ENCODE measurements around the gene TRIM29.
A peak's percentile ranks its signal among the peaks of the same experiment; 100 is the strongest.

Gene TRIM29

GRCh38 chr11:120130991-120131760 is 6.7 kb downstream of the TRIM29 start:
- H3K9me3 ChIP-seq (ENCODE audit: control insufficient read depth in 2 of 2, low read length in 2 of 2): no peaks in the 10 kb centered on the region
- H3K36me3 ChIP-seq (ENCODE audit: control insufficient read depth in 2 of 2, insufficient read depth in 2 of 2, low read length in 2 of 2): no peaks in the 10 kb centered on the region
- H3K4me3 ChIP-seq (ENCODE audit: low read length in 2 of 2): no peak overlapping the region
- H3K9ac ChIP-seq (ENCODE audit: low read depth in 1 of 2, low read length in 2 of 2): no peak overlapping the region
- H3K27ac ChIP-seq (ENCODE audit: low read depth in 2 of 2, low read length in 2 of 2): no peak overlapping the region
- peaks cover 13 to 27% of the 10 kb centered on the region in 2 donors for H3K4me1 ChIP-seq (ENCODE audit: control insufficient read depth in 2 of 2, insufficient read depth in 2 of 2, low read length in 2 of 2)
- H3K27me3 ChIP-seq (ENCODE audit: control insufficient read depth in 2 of 2, insufficient read depth in 2 of 2, low read length in 2 of 2): no peaks in the 10 kb centered on the region

GRCh38 chr11:120130176-120130980 is 7.5 kb downstream of the TRIM29 start:
- Histone ChIP-seq H3K9me3 (ENCODE audit: control insufficient read depth in 2 of 2, low read length in 2 of 2) (no peaks in the 10 kb centered on the region), H3K27ac (ENCODE audit: low read depth in 2 of 2, low read length in 2 of 2) (no peak overlapping the region)

GRCh38 chr11:120129570-120129969 is 8.3 kb downstream of the TRIM29 start:
- H3K27me3 ChIP-seq (ENCODE audit: control insufficient read depth in 2 of 2, insufficient read depth in 2 of 2, low read length in 2 of 2): no peaks in the 10 kb centered on the region
- peak overlapping the region in 1 of 2 donors; percentile 84 for H3K27ac ChIP-seq (ENCODE audit: low read depth in 2 of 2, low read length in 2 of 2)
- no peak overlapping the region for H3K4me3 ChIP-seq (ENCODE audit: low read length in 2 of 2)

More at GRCh38 chr11:120130176-120130980, 7.5 kb downstream of the TRIM29 start:
- no peaks in the 10 kb centered on the region for H3K36me3 ChIP-seq (ENCODE audit: control insufficient read depth in 2 of 2, insufficient read depth in 2 of 2, low read length in 2 of 2)
- no peaks in the 10 kb centered on the region for H3K27me3 ChIP-seq (ENCODE audit: control insufficient read depth in 2 of 2, insufficient read depth in 2 of 2, low read length in 2 of 2)
- H3K4me3 ChIP-seq (ENCODE audit: low read length in 2 of 2): no peak overlapping the region
- no peak overlapping the region for H3K9ac ChIP-seq (ENCODE audit: low read depth in 1 of 2, low read length in 2 of 2)
- H3K4me1 ChIP-seq (ENCODE audit: control insufficient read depth in 2 of 2, insufficient read depth in 2 of 2, low read length in 2 of 2): peaks cover 13 to 27% of the 10 kb centered on the region in 2 donors

DNA sequence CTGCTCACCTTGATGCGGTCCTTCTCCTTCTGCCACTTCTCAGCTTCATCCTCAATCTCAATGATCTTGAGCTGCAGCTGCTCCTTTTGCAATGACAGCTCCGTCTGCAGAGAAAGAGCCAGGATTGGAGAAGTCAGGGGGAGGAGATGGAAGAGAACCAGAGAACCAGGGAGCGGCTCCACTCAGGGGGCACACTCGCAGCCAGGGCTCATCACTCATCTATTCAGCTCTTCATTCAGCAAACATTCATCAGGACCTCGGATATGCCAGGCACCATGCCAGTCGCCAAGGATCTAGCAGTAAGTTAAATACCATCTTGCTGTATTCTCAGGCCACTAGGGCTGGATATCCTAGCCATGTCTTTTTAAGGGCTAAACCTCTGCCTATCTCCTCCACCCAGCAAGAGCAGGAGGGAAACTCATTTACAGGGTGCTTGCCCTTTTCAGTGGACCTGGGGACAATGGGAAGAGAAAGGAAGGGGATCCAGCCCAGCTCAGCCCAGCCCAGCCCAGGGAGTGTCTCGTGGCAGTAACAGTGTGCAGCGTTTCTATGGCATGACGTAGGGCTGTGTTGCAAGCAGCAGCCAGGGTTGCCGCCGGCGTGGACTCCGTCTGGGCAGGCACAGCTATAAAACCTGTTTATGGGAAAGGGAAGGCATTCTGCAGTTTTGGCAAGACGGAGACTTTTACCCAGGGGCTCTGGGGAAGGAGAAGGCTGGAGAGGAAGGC is 9.4 kb downstream of the TRIM29 start:
- H3K27me3 ChIP-seq (ENCODE audit: control insufficient read depth in 2 of 2, insufficient read depth in 2 of 2, low read length in 2 of 2): no peaks in the 10 kb centered on the region
- peak overlapping the region; percentile 56 to 84 for H3K27ac ChIP-seq (ENCODE audit: low read depth in 2 of 2, low read length in 2 of 2)
- peaks cover 13 to 29% of the 10 kb centered on the region in 2 donors for H3K4me1 ChIP-seq (ENCODE audit: control insufficient read depth in 2 of 2, insufficient read depth in 2 of 2, low read length in 2 of 2)
- H3K9me3 ChIP-seq (ENCODE audit: control insufficient read depth in 2 of 2, low read length in 2 of 2): no peaks in the 10 kb centered on the region
- no peaks in the 10 kb centered on the region for H3K36me3 ChIP-seq (ENCODE audit: control insufficient read depth in 2 of 2, insufficient read depth in 2 of 2, low read length in 2 of 2)
- H3K4me3 ChIP-seq (ENCODE audit: low read length in 2 of 2): peak overlapping the region in 1 of 2 donors; percentile 13
- peak overlapping the region in 1 of 2 donors; percentile 57 for H3K9ac ChIP-seq (ENCODE audit: low read depth in 1 of 2, low read length in 2 of 2)

More at GRCh38 chr11:120129570-120129969, 8.3 kb downstream of the TRIM29 start:
- peaks cover 13 to 27% of the 10 kb centered on the region in 2 donors for H3K4me1 ChIP-seq (ENCODE audit: control insufficient read depth in 2 of 2, insufficient read depth in 2 of 2, low read length in 2 of 2)
- no peaks in the 10 kb centered on the region for H3K9me3 ChIP-seq (ENCODE audit: control insufficient read depth in 2 of 2, low read length in 2 of 2)
- H3K36me3 ChIP-seq (ENCODE audit: control insufficient read depth in 2 of 2, insufficient read depth in 2 of 2, low read length in 2 of 2): no peaks in the 10 kb centered on the region
- H3K9ac ChIP-seq (ENCODE audit: low read depth in 1 of 2, low read length in 2 of 2): no peak overlapping the region

- no peak overlapping the region for H3K4me3 ChIP-seq (ENCODE audit: low read length in 2 of 2)
- no peak overlapping the region for H3K9ac ChIP-seq (ENCODE audit: low read depth in 1 of 2, low read length in 2 of 2)
- H3K9me3 ChIP-seq (ENCODE audit: control insufficient read depth in 2 of 2, low read length in 2 of 2): no peaks in the 10 kb centered on the region
- no peaks in the 10 kb centered on the region for H3K36me3 ChIP-seq (ENCODE audit: control insufficient read depth in 2 of 2, insufficient read depth in 2 of 2, low read length in 2 of 2)
- H3K27ac ChIP-seq (ENCODE audit: low read depth in 2 of 2, low read length in 2 of 2): no peak overlapping the region
- H3K27me3 ChIP-seq (ENCODE audit: control insufficient read depth in 2 of 2, insufficient read depth in 2 of 2, low read length in 2 of 2): no peaks in the 10 kb centered on the region
- H3K4me1 ChIP-seq (ENCODE audit: control insufficient read depth in 2 of 2, insufficient read depth in 2 of 2, low read length in 2 of 2): peaks cover 17 to 37% of the 10 kb centered on the region in 2 donors
Measured at GRCh38 chr11:120127236-120127635, 10.7 kb downstream of the TRIM29 start.

- Histone ChIP-seq H3K27ac (ENCODE audit: low read depth in 2 of 2, low read length in 2 of 2) (no peak overlapping the region), H3K36me3 (ENCODE audit: control insufficient read depth in 2 of 2, insufficient read depth in 2 of 2, low read length in 2 of 2) (no peaks in the 10 kb centered on the region), H3K9me3 (ENCODE audit: control insufficient read depth in 2 of 2, low read length in 2 of 2) (no peaks in the 10 kb centered on the region), H3K4me1 (ENCODE audit: control insufficient read depth in 2 of 2, insufficient read depth in 2 of 2, low read length in 2 of 2) (peaks cover 18 to 37% of the 10 kb centered on the region in 2 donors), H3K4me3 (ENCODE audit: low read length in 2 of 2) (no peak overlapping the region), H3K9ac (ENCODE audit: low read depth in 1 of 2, low read length in 2 of 2) (no peak overlapping the region), H3K27me3 (ENCODE audit: control insufficient read depth in 2 of 2, insufficient read depth in 2 of 2, low read length in 2 of 2) (no peaks in the 10 kb centered on the region)
Measured at GRCh38 chr11:120126620-120127019, 11.3 kb downstream of the TRIM29 start.

- H3K36me3 ChIP-seq (ENCODE audit: control insufficient read depth in 2 of 2, insufficient read depth in 2 of 2, low read length in 2 of 2): no peaks in the 10 kb centered on the region
Measured at GRCh38 chr11:120125509-120125908, 12.4 kb downstream of the TRIM29 start.

GRCh38 chr11:120125024-120125423 is 12.9 kb downstream of the TRIM29 start:
- Histone ChIP-seq H3K4me1 (ENCODE audit: control insufficient read depth in 2 of 2, insufficient read depth in 2 of 2, low read length in 2 of 2) (peaks cover 18 to 37% of the 10 kb centered on the region in 2 donors), H3K9me3 (ENCODE audit: control insufficient read depth in 2 of 2, low read length in 2 of 2) (no peaks in the 10 kb centered on the region), H3K36me3 (ENCODE audit: control insufficient read depth in 2 of 2, insufficient read depth in 2 of 2, low read length in 2 of 2) (no peaks in the 10 kb centered on the region), H3K9ac (ENCODE audit: low read depth in 1 of 2, low read length in 2 of 2) (no peak overlapping the region), H3K27ac (ENCODE audit: low read depth in 2 of 2, low read length in 2 of 2) (no peak overlapping the region), H3K4me3 (ENCODE audit: low read length in 2 of 2) (no peak overlapping the region), H3K27me3 (ENCODE audit: control insufficient read depth in 2 of 2, insufficient read depth in 2 of 2, low read length in 2 of 2) (no peaks in the 10 kb centered on the region)

More at GRCh38 chr11:120125509-120125908, 12.4 kb downstream of the TRIM29 start:
- no peak overlapping the region for H3K4me3 ChIP-seq (ENCODE audit: low read length in 2 of 2)
- no peaks in the 10 kb centered on the region for H3K27me3 ChIP-seq (ENCODE audit: control insufficient read depth in 2 of 2, insufficient read depth in 2 of 2, low read length in 2 of 2)
- H3K9ac ChIP-seq (ENCODE audit: low read depth in 1 of 2, low read length in 2 of 2): no peak overlapping the region
- peaks cover 18 to 37% of the 10 kb centered on the region in 2 donors for H3K4me1 ChIP-seq (ENCODE audit: control insufficient read depth in 2 of 2, insufficient read depth in 2 of 2, low read length in 2 of 2)
- no peak overlapping the region for H3K27ac ChIP-seq (ENCODE audit: low read depth in 2 of 2, low read length in 2 of 2)
- H3K9me3 ChIP-seq (ENCODE audit: control insufficient read depth in 2 of 2, low read length in 2 of 2): no peaks in the 10 kb centered on the region

DNA sequence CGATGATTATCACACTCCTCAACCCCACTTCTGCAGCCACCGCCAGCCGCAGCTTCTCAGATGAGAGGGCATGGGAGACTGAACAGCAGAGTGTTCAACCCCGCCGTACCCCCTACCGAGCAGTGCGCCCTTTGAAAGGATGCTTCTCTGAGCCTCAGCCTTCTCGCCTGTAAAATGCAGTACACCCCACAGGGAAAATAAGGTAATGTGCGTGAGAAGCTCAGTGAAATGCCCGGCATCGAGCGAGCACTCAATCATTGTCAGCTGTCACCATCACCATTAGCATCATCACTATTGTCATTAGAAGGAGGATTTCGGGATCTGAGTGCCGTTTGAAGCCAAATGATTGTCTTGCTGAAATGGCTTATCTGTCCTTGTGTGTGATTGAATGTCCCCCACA is 13.6 kb downstream of the TRIM29 start:
- peaks cover 16 to 35% of the 10 kb centered on the region in 2 donors for H3K4me1 ChIP-seq (ENCODE audit: control insufficient read depth in 2 of 2, insufficient read depth in 2 of 2, low read length in 2 of 2)
- H3K36me3 ChIP-seq (ENCODE audit: control insufficient read depth in 2 of 2, insufficient read depth in 2 of 2, low read length in 2 of 2): no peaks in the 10 kb centered on the region
- no peak overlapping the region for H3K4me3 ChIP-seq (ENCODE audit: low read length in 2 of 2)
- H3K9me3 ChIP-seq (ENCODE audit: control insufficient read depth in 2 of 2, low read length in 2 of 2): no peaks in the 10 kb centered on the region
- H3K27me3 ChIP-seq (ENCODE audit: control insufficient read depth in 2 of 2, insufficient read depth in 2 of 2, low read length in 2 of 2): no peaks in the 10 kb centered on the region
- H3K27ac ChIP-seq (ENCODE audit: low read depth in 2 of 2, low read length in 2 of 2): peak overlapping the region in 1 of 2 donors; percentile 37
- H3K9ac ChIP-seq (ENCODE audit: low read depth in 1 of 2, low read length in 2 of 2): no peak overlapping the region

All from mucosa of rectum (tissue), 2 donors.